HepG2 (cell line): ENCODE measurements around the gene HAPLN2. TPM values are rescaled to one million over a fixed set of nuclear protein-coding genes. Genes with fewer than 3 reads are reported as not detected.

Experiments used
- BRCA1 ChIP-seq: sonication (generic); formaldehyde crosslinking; IDR thresholded peaks from 2 replicates; pipeline ENCODE4 v1.4.0; 2020; ENCODE audit warnings: missing genetic modification reagents
- ETV6 ChIP-seq: sonication (generic); formaldehyde crosslinking; conservative IDR thresholded peaks from 2 replicates; pipeline ENCODE4 v1.4.0; 2020; ENCODE audit warnings: missing genetic modification reagents
- FOXK2 ChIP-seq: fragments of 450-650 bp; IDR thresholded peaks from 2 replicates; pipeline ENCODE4 v1.6.1; 2016
- KIAA2018 ChIP-seq: sonication (generic); formaldehyde crosslinking; IDR thresholded peaks from 2 replicates; pipeline ENCODE4 v1.5.0; 2020; ENCODE audit warnings: mild to moderate bottlenecking, missing genetic modification reagents, borderline replicate concordance
- KLF9 ChIP-seq: IDR thresholded peaks from 2 replicates; pipeline ENCODE4 v1.6.1; 2016; ENCODE audit warnings: low read depth
- MEIS2 ChIP-seq: sonication (generic); formaldehyde crosslinking; IDR thresholded peaks from 2 replicates; pipeline ENCODE4 v1.9.0; 2021; ENCODE audit warnings: mild to moderate bottlenecking, missing genetic modification reagents
- PAWR ChIP-seq: sonication (generic); formaldehyde crosslinking; IDR thresholded peaks from 2 replicates; pipeline ENCODE4 v1.4.0; 2020; ENCODE audit warnings: missing genetic modification reagents, mild to moderate bottlenecking, borderline replicate concordance
- PCBP2 ChIP-seq: fragments of 200-400 bp; formaldehyde crosslinking; optimal IDR thresholded peaks from 2 replicates; pipeline ENCODE3; 2018; ENCODE audit warnings: low read length, low read depth; ENCODE audit not compliant: poor library complexity, severe bottlenecking
- RBM39 ChIP-seq: fragments of 200-400 bp; formaldehyde crosslinking; IDR thresholded peaks from one replicate; pipeline ENCODE4 v1.6.1; 2018; ENCODE audit warnings: antibody characterized with exemption, mild to moderate bottlenecking, low read depth, low read length; ENCODE audit not compliant: poor library complexity, severe bottlenecking
- RXRA ChIP-seq: sonication (generic); formaldehyde crosslinking; IDR thresholded peaks from 2 replicates; pipeline ENCODE4 v1.5.1; 2020; ENCODE audit warnings: missing genetic modification reagents
- SP5 ChIP-seq: IDR thresholded peaks from 2 replicates; pipeline ENCODE4 v1.6.1; 2016; ENCODE audit warnings: low read depth, borderline replicate concordance
- STAG1 ChIP-seq: sonication (generic); formaldehyde crosslinking; IDR thresholded peaks from 2 replicates; pipeline ENCODE4 v1.4.0; 2020; ENCODE audit warnings: missing genetic modification reagents
- TEAD3 ChIP-seq: optimal IDR thresholded peaks from 2 replicates; pipeline ENCODE3; 2016; ENCODE audit warnings: borderline replicate concordance
- ZC3H13 ChIP-seq: sonication (generic); formaldehyde crosslinking; IDR thresholded peaks from 2 replicates; pipeline ENCODE4 v1.8.1; 2023; ENCODE audit warnings: mild to moderate bottlenecking, missing genetic modification reagents, moderate library complexity
- ZKSCAN5 ChIP-seq: sonication (generic); formaldehyde crosslinking; IDR thresholded peaks from 2 replicates; pipeline ENCODE4 v1.5.1; 2020; ENCODE audit warnings: mild to moderate bottlenecking, missing genetic modification reagents
- ZNF12 ChIP-seq: sonication (generic); formaldehyde crosslinking; IDR thresholded peaks from 2 replicates; pipeline ENCODE4 v1.5.0; 2020; ENCODE audit warnings: missing genetic modification reagents
- ZNF709 ChIP-seq: sonication (generic); formaldehyde crosslinking; IDR thresholded peaks from 2 replicates; pipeline ENCODE4 v1.5.0; 2020; ENCODE audit warnings: mild to moderate bottlenecking, missing genetic modification reagents
- polyA plus RNA-seq, 8 experiments: library from polyadenylated mRNA; depleted of rRNA in 3 of 8; stranded (reverse) in 7 of 8; unstranded in 1 of 8; fragments of >200 nt; fragmentation: Illumina TruSeq in 4 of 8; extraction: Trizol in 4 of 8; gene quantifications; 2 replicates each; pipeline versions ENCODE4 v1.2.1 to v1.2.3, GENCODE V29; 2011 to 2016; ENCODE audit warnings: low read depth in 4 of 8, missing spikeins in 1 of 8, mixed read lengths in 1 of 8; ENCODE audit not compliant: insufficient read depth in 1 of 8
- total RNA-seq, 5 experiments: library from RNA; depleted of rRNA; stranded (reverse); fragments of >200 nt; fragmentation: Illumina TruSeq; extraction: Trizol; gene quantifications; 2 replicates each; pipeline ENCODE4 v1.2.3, GENCODE V29; 2016; ENCODE audit warnings: low read depth in 1 of 5
- TF ChIP-seq, protein P1 (sequence below): sonication (generic); formaldehyde crosslinking; IDR thresholded peaks from 2 replicates; pipeline ENCODE4 v1.8.1; 2023; ENCODE audit warnings: mild to moderate bottlenecking, moderate library complexity, missing genetic modification reagents
- TF ChIP-seq, protein P2 (sequence below): IDR thresholded peaks from 2 replicates; pipeline ENCODE4 v1.6.1; 2018; ENCODE audit warnings: missing genetic modification reagents, mild to moderate bottlenecking, missing compliant biosample characterization

Gene HAPLN2
- total and polyA plus RNA-seq, 2 of the 13 experiments (the other 11 are each of a cell fraction or from before 2014, with no cell fraction given): not detected

GRCh38 chr1:156601122-156601830 is 17.9 kb upstream of the HAPLN2 start, which contains the start of gene GPATCH4 (continued):
- TF ChIP-seq SP5 (no peak), KLF9 (no peak), RBM39 (no peak), KIAA2018 (CRISPR knock-in tag) (no peak), TEAD3 (peak; percentile 95), RXRA (peak; percentile 64), BRCA1 (no peak), PAWR (CRISPR knock-in tag) (no peak; the same call in 1 of the 2 replicates), PCBP2 (no peak), FOXK2 (no peak), ETV6 (CRISPR knock-in tag) (peak; percentile 69; the same call in 1 of the 2 replicates), ZC3H13 (CRISPR knock-in tag) (peak; percentile 78; the same call in 1 of the 2 replicates), ZKSCAN5 (CRISPR knock-in tag) (no peak), MEIS2 (CRISPR knock-in tag) (peak; percentile 50; the same call in 1 of the 2 replicates), ZNF12 (CRISPR knock-in tag) (no peak), ZNF709 (CRISPR knock-in tag) (no peak), STAG1 (CRISPR knock-in tag) (no peak)
- TF ChIP-seq, protein P1, sequence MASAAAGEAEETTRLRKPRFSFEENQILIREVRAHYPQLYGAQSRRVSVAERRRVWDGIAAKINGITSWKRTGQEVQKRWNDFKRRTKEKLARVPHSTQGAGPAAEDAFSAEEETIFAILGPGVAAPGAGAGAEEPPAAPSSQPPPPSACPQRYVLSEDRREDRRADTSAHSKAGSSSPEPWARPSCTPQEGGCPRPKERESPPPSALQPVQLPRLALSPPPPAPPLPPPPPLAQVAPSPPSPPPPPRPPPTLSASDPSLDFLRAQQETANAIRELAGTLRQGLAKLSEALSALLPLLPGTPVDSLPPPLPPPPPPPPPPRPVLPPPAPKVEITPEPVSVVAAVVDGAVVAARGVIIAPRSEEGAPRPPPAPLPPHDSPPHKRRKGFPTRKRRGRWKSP (CRISPR knock-in tag): peak; percentile 80; the same call in 1 of the 2 replicates
- TF ChIP-seq, protein P2, sequence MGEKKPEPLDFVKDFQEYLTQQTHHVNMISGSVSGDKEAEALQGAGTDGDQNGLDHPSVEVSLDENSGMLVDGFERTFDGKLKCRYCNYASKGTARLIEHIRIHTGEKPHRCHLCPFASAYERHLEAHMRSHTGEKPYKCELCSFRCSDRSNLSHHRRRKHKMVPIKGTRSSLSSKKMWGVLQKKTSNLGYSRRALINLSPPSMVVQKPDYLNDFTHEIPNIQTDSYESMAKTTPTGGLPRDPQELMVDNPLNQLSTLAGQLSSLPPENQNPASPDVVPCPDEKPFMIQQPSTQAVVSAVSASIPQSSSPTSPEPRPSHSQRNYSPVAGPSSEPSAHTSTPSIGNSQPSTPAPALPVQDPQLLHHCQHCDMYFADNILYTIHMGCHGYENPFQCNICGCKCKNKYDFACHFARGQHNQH (CRISPR knock-in tag): peak; percentile 69; the same call in 1 of the 2 replicates
